HG03342 (cell line): ENCODE measurements around the gene SHISAL1.
"Not testable (repeated sequence)": the region's sequence is repeated elsewhere in the genome, so short reads cannot be mapped to it uniquely, and the experiment has no call there.

Source experiments
- ATAC-seq: cut with Tn5 transposase; IDR thresholded peaks from one replicate; pipeline ENCODE4 v1.9.1; 2021; ENCODE audit warnings: mild to moderate bottlenecking, moderate library complexity; ENCODE audit not compliant: unreplicated experiment

SHISAL1 gene

GRCh38 chr22:44244265-44244822 is 68.4 kb downstream of the SHISAL1 start:
- no peak for ATAC-seq

GRCh38 chr22:44243761-44244160 is 69.0 kb downstream of the SHISAL1 start:
- ATAC-seq, result no peak

GRCh38 chr22:44242946-44243724 is 69.6 kb downstream of the SHISAL1 start:
- no peak for ATAC-seq

GRCh38 chr22:44241121-44241520 is 71.6 kb downstream of the SHISAL1 start:
- ATAC-seq, result not testable (repeated sequence)

- no peak for ATAC-seq
Observed at GRCh38 chr22:44237290-44237689, 75.5 kb downstream of the SHISAL1 start.

- ATAC-seq, result not testable (repeated sequence)
Observed at GRCh38 chr22:44234372-44234771, 78.4 kb downstream of the SHISAL1 start.

- ATAC-seq, result no peak
Observed at GRCh38 chr22:44231233-44231632, 81.5 kb downstream of the SHISAL1 start.

GRCh38 chr22:44229809-44230208 is 82.9 kb downstream of the SHISAL1 start:
- ATAC-seq, result no peak

GRCh38 chr22:44229331-44229730 is 83.4 kb downstream of the SHISAL1 start:
- ATAC-seq, result no peak

- ATAC-seq, result no peak
Observed at GRCh38 chr22:44225812-44226211, 86.9 kb downstream of the SHISAL1 start.

GRCh38 chr22:44225091-44225689 is 87.6 kb downstream of the SHISAL1 start:
- no peak for ATAC-seq

- no peak for ATAC-seq
Observed at GRCh38 chr22:44224166-44224565, 88.6 kb downstream of the SHISAL1 start.

GRCh38 chr22:44221710-44222475 is 90.9 kb downstream of the SHISAL1 start:
- ATAC-seq, result no peak

- no peak for ATAC-seq
Observed at GRCh38 chr22:44220727-44221680, 91.7 kb downstream of the SHISAL1 start.

GRCh38 chr22:44219101-44219870 is 93.5 kb downstream of the SHISAL1 start:
- ATAC-seq, result no peak

- no peak for ATAC-seq
Observed at GRCh38 chr22:44218071-44218470, 94.7 kb downstream of the SHISAL1 start.

GRCh38 chr22:44217346-44217745 is 95.4 kb downstream of the SHISAL1 start:
- no peak for ATAC-seq

- ATAC-seq, result no peak
Observed at GRCh38 chr22:44215287-44215686, 97.5 kb downstream of the SHISAL1 start.

- no peak for ATAC-seq
Observed at GRCh38 chr22:44214764-44215163, 98.0 kb downstream of the SHISAL1 start.

GRCh38 chr22:44214187-44214586 is 98.6 kb downstream of the SHISAL1 start:
- ATAC-seq, result no peak
